Lower leg skin (tissue), 4 donors: ENCODE data around the gene MAEA. TPM values are rescaled to one million over a fixed set of nuclear protein-coding genes. Genes with fewer than 3 reads are reported as not detected.
"Not testable (repeated sequence)": the region's sequence is repeated elsewhere in the genome, so short reads cannot be mapped to it uniquely, and the experiment has no call there.

Experiments used
- DNase-seq, 2 donors: peaks; one replicate each; pipeline ENCODE4 v3.0.0-alpha.2; 2019; ENCODE audit warnings: low spot score in 2 of 2
- H3K4me3 ChIP-seq: fragments of 200-600 bp; sonication (generic); 2 replicates; pipeline ENCODE4 v1.5.1; 2017; ENCODE audit warnings: mild to moderate bottlenecking, low read depth; ENCODE audit not compliant: poor library complexity, severe bottlenecking
- CTCF ChIP-seq, 3 donors: fragments of 450-650 bp; IDR thresholded peaks; one replicate each; pipeline ENCODE4 v1.5.1; 2016; ENCODE audit warnings: antibody characterized with exemption in 3 of 3, mild to moderate bottlenecking in 3 of 3, moderate library complexity in 2 of 3
- POLR2A ChIP-seq, 2 donors: fragments of 450-650 bp; IDR thresholded peaks; one replicate each; pipeline ENCODE4 v1.6.1; 2016 to 2017; ENCODE audit warnings: antibody characterized with exemption in 2 of 2, mild to moderate bottlenecking in 1 of 2, moderate library complexity in 1 of 2
- WGBS, 2 donors: methylation state at CpG; one replicate each; pipeline ENCODE4 v1.1.5; 2018; 5-methylcytosine and 5-hydroxymethylcytosine counted together
- intact Hi-C: fragments of 100-400 bp; cut with DNase I; formaldehyde crosslinking; loops from one replicate; pipeline ENCODE4 v1.15.0; 2023; ENCODE audit warnings: low total_unique reads
- total RNA-seq, 4 donors: library from RNA; depleted of rRNA; stranded (reverse); fragments of >200 nt; gene quantifications; one replicate each; pipeline ENCODE4 v1.1.0, GENCODE V29; 2016

The MAEA gene
- total RNA-seq, 4 donors from 2014 or later = 79.6 to 124 (median 89.4) TPM

DNA sequence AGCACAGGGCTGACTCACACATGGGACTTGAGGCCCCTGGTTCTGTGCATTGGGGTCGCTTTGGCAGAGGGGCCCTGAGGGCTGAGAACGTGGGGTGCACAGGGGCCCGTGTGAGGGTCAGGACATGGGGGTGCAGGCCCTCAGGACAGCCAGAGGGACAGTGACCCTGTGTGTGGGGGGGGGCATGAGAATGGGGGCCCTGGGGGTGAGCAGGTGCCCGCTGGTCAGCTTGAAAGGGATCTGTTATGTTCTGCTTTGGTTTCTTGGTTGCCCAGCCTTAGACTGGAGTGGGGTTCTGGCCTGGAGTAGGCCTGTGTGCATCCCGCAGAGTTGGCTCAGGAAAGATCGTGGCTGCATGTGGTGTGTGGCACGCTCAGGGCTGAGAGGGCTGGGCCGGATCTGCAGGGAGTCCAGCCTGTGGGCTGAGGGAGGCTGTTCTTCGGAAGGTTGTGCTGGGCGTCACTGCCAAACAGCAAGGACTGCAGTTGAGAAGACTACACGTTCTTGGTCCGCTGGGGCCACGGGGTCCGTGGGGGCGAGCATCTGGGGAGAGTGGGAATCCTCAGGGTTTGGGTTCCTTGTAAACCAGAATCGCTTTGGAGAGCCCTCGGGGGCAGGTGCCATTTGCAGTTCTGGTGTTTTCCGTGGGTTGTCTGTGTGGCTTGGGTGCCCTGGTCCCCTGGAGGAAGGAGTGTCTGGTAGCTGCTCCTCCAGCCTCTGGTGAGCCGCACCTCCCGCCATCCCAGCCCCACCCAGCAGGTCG lies 42.1 kb downstream of the MAEA start:
- WGBS, 2 donors = 82 to 84% methylated on average over 21 of the region's 21 CpGs
- H3K4me3 ChIP-seq = no peak overlapping the region
- intact Hi-C loops = loop anchor here (10.0 kb wide), 1 partner anchor 197 kb away; no protein-coding TSS in a partner anchor
- DNase-seq = no peak
- no peak for TF ChIP-seq POLR2A (IDR thresholded peaks at IDR 0.05)
- TF ChIP-seq CTCF (IDR thresholded peaks at IDR 0.05) = no peak

DNA sequence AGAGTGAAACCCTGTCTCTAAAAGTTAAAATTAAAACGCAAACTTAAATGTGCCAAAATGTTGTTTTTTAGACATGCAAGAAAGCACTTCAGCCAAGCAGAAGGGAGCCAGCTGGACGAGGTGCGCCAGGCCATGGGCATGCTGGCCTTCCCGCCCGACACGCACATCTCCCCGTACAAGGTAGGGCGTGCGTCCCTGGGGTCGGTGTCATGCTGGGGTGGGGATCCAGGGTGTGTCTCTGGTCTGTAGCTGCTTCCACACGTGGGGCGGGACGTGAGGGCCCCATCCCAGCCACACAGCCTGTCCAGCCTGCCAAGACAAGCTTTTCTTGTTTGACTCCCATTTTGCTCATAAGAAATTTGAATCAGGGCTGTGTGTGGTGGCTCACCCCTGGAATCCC lies 43.0 kb downstream of the MAEA start:
- no peak for DNase-seq
- intact Hi-C loops = loop anchor here (10.0 kb wide), 1 partner anchor 198 kb away; no protein-coding TSS in a partner anchor
- 51 to 83% methylated on average over 13 of the region's 13 CpGs for WGBS, 2 donors
- no peak overlapping the region for H3K4me3 ChIP-seq
- no peak for TF ChIP-seq CTCF (IDR thresholded peaks at IDR 0.05)
- TF ChIP-seq POLR2A (IDR thresholded peaks at IDR 0.05) = no peak

- 90 to 91% methylated on average over 8 of the region's 8 CpGs for WGBS, 2 donors
- no peak for DNase-seq
- no peak overlapping the region for H3K4me3 ChIP-seq
- TF ChIP-seq POLR2A (IDR thresholded peaks at IDR 0.05) = no peak
- no peak for TF ChIP-seq CTCF (IDR thresholded peaks at IDR 0.05)
- intact Hi-C loops = loop anchor here (10.0 kb wide), 1 partner anchor 198 kb away; no protein-coding TSS in a partner anchor
These were observed 43.6 kb downstream of the MAEA start for GRCh38 chr4:1333256-1333655.

DNA sequence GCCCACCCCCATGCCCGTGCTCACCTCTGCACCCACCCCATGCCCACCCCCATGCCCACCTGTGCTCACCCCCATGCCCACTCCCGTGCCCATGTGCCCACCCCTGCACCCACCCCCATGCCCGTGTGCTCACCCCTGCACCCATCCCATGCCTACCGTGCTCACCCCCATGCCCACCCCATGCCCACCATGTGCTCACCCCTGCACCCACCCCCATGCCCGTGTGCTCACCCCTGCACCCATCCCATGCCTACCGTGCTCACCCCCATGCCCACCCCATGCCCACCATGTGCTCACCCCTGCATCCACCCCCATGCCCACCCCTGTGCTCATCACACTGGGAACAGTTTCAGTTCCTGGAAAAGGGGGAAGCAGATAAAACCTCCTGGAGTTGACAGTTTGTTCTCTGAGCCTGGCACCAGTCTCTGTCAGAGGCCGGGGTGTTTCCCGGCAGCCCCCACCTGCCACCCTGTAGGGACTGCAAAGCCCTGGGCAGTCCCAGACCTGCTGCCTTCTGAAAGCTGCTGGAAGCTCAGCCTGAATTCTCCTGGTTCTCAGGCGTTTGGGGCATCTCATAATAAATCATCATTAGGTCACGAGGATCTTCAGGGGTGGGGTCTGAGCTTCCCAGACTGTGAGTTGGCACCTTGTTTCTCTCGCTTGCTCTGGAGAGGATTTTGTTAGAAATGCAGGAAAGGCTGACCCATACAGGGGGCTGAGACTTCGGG lies 44.3 kb downstream of the MAEA start:
- 81% methylated on average over 6 to 7 of the region's 12 CpGs for WGBS, 2 donors
- intact Hi-C loops = loop anchor here (10.0 kb wide), 1 partner anchor 199 kb away; no protein-coding TSS in a partner anchor

GRCh38 chr4:1334579-1334895 lies 44.8 kb downstream of the MAEA start:
- TF ChIP-seq CTCF (IDR thresholded peaks at IDR 0.05) (no peak), POLR2A (IDR thresholded peaks at IDR 0.05) (no peak)
- intact Hi-C loops = loop anchor here (10.0 kb wide), 1 partner anchor 200 kb away; no protein-coding TSS in a partner anchor
- DNase-seq = no peak
- H3K4me3 ChIP-seq = no peak overlapping the region
- 82 to 96% methylated on average over 6 of the region's 6 CpGs for WGBS, 2 donors

More for the DNA sequence above, 44.3 kb downstream of the MAEA start:
- DNase-seq, H3K4me3 ChIP-seq: not testable (repeated sequence)

DNA sequence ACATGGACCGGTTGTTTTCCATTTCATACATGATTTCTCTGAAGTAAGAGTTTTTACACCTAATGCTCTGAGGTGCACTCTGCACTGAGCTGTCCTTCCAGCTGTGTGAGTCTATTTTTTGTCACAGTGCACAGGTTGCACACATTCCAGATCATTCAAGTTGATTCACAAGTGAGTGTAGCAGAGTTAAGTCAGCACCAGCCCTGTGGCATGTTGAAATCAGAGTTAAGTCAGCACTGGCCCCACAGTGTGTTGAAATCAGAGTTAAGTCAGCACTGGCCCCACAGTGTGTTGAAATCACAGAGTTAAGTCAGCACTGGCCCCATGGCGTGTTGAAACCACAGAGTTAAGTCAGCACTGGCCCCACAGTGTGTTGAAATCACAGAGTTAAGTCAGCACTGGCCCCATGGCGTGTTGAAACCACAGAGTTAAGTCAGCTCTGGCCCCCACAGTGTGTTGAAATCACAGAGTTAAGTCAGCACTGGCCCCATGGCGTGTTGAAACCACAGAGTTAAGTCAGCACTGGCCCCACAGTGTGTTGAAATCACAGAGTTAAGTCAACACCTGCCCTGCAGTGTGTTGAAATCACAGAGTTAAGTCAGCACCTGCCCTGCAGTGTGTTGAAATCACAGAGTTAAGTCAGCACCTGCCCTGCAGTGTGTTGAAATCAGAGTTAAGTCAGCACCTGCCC lies 45.6 kb downstream of the MAEA start:
- H3K4me3 ChIP-seq, DNase-seq: not testable (repeated sequence)
- 80 to 94% methylated on average over 4 of the region's 4 CpGs for WGBS, 2 donors
- intact Hi-C loops = loop anchor here (10.0 kb wide), 1 partner anchor 201 kb away; no protein-coding TSS in a partner anchor
